Stimulated activated CD8-positive, alpha-beta memory T cell treated with anti-CD3 and anti-CD28 coated beads, Interleukin-4, amount 100 ng/mL, for 4 hours (primary cell): Measurements from ENCODE around the gene NXN.
"Not testable (repeated sequence)": the region's sequence is repeated elsewhere in the genome, so short reads cannot be mapped to it uniquely, and the experiment has no call there.

Source experiments
- DNase-seq, 2 donors: peaks; one replicate each; pipeline ENCODE4 v3.0.0-alpha.2; 2020; ENCODE audit warnings: low read depth in 2 of 2, low spot score in 1 of 2

The NXN gene

DNA sequence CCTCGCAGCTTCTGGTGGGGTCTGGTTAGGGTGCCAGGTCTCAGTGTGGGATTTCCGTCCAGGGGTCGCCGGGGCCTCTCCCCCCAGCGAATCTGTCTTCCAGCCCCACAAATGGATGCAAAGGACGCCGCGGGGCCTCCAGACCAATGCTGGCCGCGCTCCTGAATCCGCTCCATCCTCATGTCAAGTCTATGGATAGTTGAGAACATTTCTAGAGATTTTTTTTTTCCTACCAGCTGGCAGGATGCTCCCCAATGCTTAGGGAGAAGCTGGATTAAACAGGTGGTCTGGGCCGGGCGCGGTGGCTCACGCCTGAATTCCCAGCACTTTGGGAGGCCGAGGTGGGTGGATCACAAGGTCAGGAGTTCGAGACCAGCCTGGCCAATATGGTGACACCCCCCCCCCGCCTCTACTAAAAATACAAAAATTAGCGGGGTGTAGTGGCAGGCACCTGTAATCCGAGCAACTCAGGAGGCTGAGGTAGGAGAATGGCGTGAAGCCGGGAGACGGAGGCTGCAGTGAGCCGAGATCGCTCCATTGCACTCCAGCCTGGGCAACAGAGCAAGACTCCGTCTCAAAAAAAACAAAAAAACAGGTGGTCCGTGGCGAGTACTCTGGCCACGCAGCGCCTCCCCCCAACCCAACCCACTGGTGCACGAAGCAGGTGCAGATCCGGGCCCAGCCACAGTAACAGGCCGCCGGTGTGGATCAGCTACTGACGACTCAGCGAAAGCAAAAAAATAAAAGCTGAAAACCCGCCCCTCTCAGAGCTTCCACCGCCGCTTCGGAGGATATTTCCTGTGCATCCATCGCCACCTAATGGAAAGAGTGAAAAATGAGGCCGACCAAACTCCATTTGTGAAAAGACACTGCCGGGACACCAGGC, 1.1 kb upstream of the NXN start:
- DNase-seq: peak; percentile 36 to 48

DNA sequence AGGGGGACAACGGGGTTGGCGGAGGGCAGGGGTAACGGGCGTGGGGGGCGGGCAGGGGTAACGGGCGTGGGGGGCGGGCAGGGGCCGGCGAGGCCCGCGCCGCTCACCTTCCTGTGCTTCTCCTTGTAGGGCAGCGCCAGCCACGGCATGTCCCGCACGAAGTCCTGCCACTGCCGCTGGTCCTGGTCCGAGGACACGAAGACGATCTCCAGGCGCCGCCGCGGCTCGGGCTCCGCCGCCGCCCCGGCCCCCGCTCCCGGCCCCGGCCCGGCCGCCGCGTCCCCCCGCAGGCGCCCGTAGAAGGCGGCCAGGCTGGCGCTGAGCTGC, 401 bp downstream of the NXN start:
- DNase-seq: no peak

GRCh38 chr17:978103-979093, 1.2 kb downstream of the NXN start:
- DNase-seq: no peak

GRCh38 chr17:977166-977565, 2.4 kb downstream of the NXN start:
- DNase-seq: no peak

DNA sequence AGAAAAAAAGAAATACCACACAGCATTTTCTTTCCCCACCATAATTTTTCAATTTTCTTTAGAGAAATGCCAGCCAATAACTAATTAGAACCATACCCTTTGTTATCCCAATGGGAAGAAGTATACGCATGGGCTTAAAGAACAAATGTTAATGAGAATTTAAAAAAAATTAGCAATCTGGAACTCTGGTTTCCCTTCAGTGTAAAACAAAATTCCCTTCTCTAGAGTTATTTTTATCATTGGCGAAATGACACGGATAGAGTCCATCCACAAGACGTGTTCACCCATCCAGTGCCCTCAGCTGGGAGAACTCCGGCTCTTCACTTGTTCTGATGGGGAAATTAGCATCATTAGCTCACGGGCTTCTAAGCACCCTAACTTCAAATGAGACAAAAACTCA, 3.3 kb downstream of the NXN start:
- no peak for DNase-seq

DNA sequence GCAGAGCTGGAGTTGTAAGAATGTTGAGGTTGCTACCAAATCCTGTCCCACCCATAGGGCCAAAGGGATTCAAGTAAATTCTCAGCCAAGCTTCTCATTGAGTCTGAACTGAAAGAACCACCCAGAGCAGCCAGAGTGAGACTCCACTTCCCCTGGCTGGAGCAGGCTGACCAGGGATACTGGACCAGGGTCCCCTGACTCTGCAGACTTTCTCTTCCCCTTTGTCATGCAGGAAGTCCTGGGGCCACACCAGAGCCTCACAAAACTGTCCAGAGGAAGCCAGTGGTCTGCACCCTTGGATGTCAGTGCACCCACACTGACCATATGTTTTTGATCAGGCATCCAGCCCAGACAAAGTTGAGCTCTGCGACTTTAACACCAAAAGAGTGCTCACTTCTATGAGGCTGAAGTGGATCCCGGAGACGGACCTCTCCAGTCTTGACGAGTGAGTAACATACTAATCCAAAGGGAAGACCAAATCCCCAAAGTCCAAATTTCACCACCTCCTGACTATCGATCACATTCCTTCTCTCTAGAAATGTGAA, 4.1 kb downstream of the NXN start:
- no peak for DNase-seq

GRCh38 chr17:974778-975177, 4.8 kb downstream of the NXN start:
- DNase-seq: not testable (repeated sequence)

GRCh38 chr17:973053-973452, 6.5 kb downstream of the NXN start:
- DNase-seq: no peak

DNA sequence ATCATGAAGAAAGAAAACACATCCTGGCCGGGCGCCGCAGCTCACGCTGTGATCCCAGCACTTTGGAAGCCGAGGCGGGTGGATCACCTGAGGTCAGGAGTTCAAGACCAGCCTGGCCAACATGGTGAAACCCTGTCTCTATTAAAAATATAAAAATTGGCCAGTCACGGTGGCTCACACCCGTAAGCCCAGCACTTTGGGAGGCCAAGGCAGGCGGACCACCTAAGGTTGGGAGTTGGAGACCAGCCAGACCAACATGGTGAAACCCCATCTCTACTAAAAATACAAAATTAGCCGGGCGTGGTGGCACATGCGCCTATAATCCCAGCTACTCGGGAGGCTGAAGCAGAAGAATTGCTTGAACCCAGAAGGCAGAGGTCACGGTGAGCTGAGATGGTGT, 7.7 kb downstream of the NXN start:
- DNase-seq: not testable (repeated sequence)

GRCh38 chr17:970364-970763, 9.2 kb downstream of the NXN start:
- no peak for DNase-seq

DNA sequence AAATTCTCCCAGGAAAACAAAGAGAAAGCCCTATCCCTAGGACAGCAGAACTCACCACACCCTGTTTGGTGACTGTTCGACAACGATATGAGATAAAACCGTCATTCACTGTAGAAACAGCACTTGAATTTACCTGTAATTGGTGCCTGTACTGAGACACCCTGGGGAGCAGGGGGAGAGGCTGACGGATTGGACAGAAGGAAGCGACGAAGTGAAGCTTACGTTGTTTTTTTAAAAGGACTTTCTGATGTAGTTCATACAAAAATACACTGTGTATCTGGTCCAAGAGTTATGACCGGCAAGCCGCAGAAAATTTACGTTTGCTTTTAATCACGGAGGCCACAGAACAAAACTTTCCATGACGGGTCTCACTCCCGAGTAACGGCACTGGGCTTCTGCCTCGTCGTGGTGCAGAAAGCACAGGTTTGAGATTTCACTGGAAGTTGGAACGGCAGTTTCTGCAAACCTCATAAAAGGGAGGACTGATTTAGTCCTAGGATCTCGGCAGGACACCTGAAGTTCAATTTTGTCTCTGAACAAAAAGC, 9.7 kb downstream of the NXN start:
- DNase-seq: no peak

- DNase-seq: no peak
These were observed 10.5 kb downstream of the NXN start for GRCh38 chr17:968812-969730.

GRCh38 chr17:967122-967521, 12.5 kb downstream of the NXN start:
- DNase-seq: no peak

DNA sequence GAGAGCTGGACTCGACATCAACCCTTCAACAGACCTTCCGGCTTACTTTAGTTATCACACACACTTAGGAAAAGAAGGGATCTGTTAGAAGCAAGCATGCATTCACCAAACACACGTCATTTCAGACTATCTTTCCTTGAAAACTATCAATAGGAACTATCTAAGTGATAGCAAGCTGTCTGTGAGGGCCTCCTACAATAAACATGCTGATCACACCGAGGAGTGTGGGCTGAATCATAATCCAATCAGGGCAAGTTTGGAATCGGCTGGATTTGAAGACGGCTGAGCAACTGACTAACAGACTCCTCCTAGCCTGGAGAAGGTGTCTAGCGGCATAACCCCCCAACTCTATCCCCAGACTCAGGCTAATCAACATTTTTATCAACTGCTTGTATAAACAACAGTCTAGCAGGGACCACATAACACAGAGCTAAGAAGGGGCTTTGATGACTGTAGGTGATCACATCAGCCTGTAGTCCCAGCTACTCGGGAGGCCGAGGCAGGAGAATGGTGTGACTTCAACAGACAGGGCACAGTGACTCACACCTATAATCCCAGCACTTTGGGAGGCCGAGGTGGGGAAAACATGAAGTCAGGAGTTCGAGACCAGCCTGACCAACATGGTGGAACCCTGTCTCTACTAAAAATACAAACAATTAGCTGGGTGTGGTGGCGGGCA, 14.1 kb downstream of the NXN start:
- no peak for DNase-seq

GRCh38 chr17:964876-965275, 14.7 kb downstream of the NXN start:
- no peak for DNase-seq

- DNase-seq: no peak
These were observed 16.9 kb downstream of the NXN start for GRCh38 chr17:962670-963069.

DNA sequence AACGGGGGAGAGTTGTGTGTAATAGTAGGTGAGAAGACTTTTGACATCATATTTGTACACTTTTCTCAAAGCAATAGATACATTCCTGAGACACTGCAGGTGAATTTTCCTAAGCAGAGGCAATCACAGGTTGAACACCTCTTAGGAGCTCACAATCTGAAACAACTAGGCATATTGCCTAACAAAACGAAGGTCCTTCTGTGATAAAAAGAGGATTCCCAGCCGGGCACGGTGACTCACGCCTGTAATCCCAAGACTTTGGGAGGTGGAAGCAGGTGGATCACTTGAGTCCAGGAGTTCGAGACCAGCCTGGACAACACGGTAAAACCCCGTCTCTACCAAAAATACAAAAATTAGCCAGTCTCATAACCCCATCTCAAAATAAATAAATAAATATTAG, 17.4 kb downstream of the NXN start:
- no peak for DNase-seq

DNA sequence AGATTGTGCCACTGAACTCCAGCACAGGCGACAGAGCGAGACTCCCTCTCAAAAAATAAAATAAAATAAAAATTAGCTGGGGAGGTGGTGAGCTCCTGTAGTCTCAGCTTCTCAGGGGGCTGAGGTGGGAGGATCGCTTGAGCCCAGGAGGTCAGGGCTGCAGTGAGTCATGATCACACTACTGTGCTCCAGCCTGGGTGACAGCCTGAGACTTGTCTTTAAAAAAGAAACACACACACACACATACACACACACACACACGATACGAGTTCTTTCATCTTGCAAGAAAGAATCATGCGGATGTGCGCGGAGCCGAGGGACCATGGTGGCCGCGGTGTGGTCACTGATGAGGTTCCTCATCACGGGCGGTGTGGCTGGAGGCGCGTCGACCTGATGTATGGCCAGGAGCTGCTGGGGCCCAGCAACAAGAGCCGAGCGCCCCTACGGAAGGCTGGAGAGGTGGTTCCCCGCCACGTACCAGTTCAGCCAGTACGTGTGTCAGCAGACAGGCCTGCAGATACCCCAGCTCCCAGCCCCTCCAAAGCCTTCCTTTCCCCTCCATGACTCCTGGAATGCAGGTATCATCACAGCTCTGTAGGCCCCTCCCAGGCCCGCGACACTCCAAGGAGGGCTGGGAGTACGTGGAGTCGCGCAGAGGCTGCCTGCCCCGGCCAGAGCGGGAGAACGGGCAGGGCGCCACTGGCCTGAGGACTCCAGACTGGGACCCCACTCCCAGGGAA, 20.7 kb downstream of the NXN start:
- DNase-seq: no peak

DNA sequence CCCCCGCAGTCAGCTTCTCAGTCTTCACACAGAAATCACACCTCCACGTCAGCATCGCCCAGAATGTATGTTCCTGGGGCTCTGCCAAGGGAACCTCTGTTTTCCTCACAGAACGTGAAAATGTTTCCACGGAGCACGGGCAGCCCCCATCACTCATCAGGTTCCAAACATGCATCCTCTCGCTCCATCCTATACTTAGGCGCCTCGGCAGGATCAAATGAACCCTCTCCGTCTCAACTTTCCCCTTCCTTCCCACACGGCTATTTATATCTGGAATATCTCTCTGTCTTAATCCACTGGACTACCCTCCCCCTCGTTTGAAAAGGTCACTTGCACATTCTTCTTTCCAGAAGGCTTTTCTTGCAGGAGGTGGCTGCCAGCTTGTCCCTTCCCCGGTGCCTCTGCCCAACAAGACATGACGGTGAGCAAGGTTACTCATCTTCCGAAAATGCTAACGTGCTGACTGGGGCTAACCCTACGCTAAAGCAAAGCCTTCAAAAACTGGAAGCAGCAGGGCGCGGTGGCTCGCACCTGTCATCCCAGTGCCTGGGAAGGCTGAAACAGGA, 21.6 kb downstream of the NXN start:
- no peak for DNase-seq
